H1 (cell line): ENCODE data around the gene IVL.

Source experiments
- CBX5 ChIP-seq: fragments of 300-800, 300-1000 bp; sonication (generic); IDR thresholded peaks from 2 replicates; pipeline ENCODE4 v1.7.1; 2016; ENCODE audit warnings: antibody characterized with exemption, low read length, low read depth
- CREB1 ChIP-seq: IDR thresholded peaks from 2 replicates; pipeline ENCODE4 v1.6.1; 2012; ENCODE audit warnings: inconsistent platforms
- CTCF ChIP-seq, 3 experiments: IDR thresholded peaks; 1 replicate in 2 of 3; 2 replicates in 1 of 3; pipeline versions ENCODE4 v1.5.1 to v1.6.1; 2011; ENCODE audit warnings: low read length in 3 of 3, mild to moderate bottlenecking in 3 of 3, inconsistent platforms in 2 of 3, low read depth in 1 of 3, moderate library complexity in 1 of 3; ENCODE audit not compliant: insufficient read depth in 1 of 3; ENCODE audit errors: control extremely low read depth in 1 of 3
- GTF2F1 ChIP-seq: IDR thresholded peaks from 2 replicates; pipeline ENCODE4 v1.6.1; 2012; ENCODE audit warnings: low read depth, low read length, improper control_type of control experiment, borderline replicate concordance
- MAX ChIP-seq: IDR thresholded peaks from 2 replicates; pipeline ENCODE4 v1.6.1; 2012; ENCODE audit warnings: inconsistent platforms
- NRF1 ChIP-seq: IDR thresholded peaks from 2 replicates; pipeline ENCODE4 v1.6.1; 2011; ENCODE audit warnings: mild to moderate bottlenecking, low read depth, low read length, improper control_type of control experiment
- POLR2AphosphoS5 ChIP-seq: IDR thresholded peaks from 2 replicates; pipeline ENCODE4 v1.6.1; 2011; ENCODE audit warnings: low read depth, low read length
- RXRA ChIP-seq: IDR thresholded peaks from 2 replicates; pipeline ENCODE4 v1.6.1; 2011; ENCODE audit warnings: low read depth, mild to moderate bottlenecking, low read length, moderate library complexity; ENCODE audit not compliant: insufficient read depth
- SIN3A ChIP-seq, 2 experiments: IDR thresholded peaks in 1 of 2; conservative IDR thresholded peaks in 1 of 2; 2 replicates each; pipeline ENCODE4 v1.6.1; 2011 to 2012; ENCODE audit warnings: low read length in 2 of 2, improper control_type of control experiment in 1 of 2, low read depth in 1 of 2, mild to moderate bottlenecking in 1 of 2
- TCF12 ChIP-seq: IDR thresholded peaks from 2 replicates; pipeline ENCODE4 v1.6.1; 2011; ENCODE audit warnings: low read depth, mild to moderate bottlenecking, low read length
- USF2 ChIP-seq: IDR thresholded peaks from 2 replicates; pipeline ENCODE4 v1.6.1; 2011; ENCODE audit warnings: low read length, improper control_type of control experiment
- ZNF274 ChIP-seq: IDR thresholded peaks from 2 replicates; pipeline ENCODE4 v1.7.0; 2012; ENCODE audit warnings: low read length, borderline replicate concordance; ENCODE audit errors: extremely low read depth

- TF ChIP-seq SIN3A (conservative IDR thresholded peaks at IDR 0.05 in 1 of 2, IDR thresholded peaks at IDR 0.05 in 1 of 2; ENCODE audit: low read depth in 1 of 2, low read length in 2 of 2) = no peak
- TF ChIP-seq RXRA = no peak
- TF ChIP-seq ZNF274 = no peak
- no peak for TF ChIP-seq MAX
- TF ChIP-seq CBX5 = no peak
- TF ChIP-seq USF2 = no peak
- TF ChIP-seq CTCF (IDR thresholded peaks at IDR 0.05; ENCODE audit: control extremely low read depth in 1 of 3, insufficient read depth in 1 of 3, low read depth in 1 of 3, low read length in 3 of 3) = no peak
- no peak for TF ChIP-seq TCF12
- TF ChIP-seq POLR2AphosphoS5 = no peak
- TF ChIP-seq CREB1 = no peak
- TF ChIP-seq NRF1 = no peak
- no peak for TF ChIP-seq GTF2F1
Measured at GRCh38 chr1:152884966-152885624, 23.3 kb upstream of the IVL start.
